Measurements from ENCODE around the gene CNR2.
"Not testable (repeated sequence)": the region's sequence is repeated elsewhere in the genome, so short reads cannot be mapped to it uniquely, and the experiment has no call there.

The CNR2 gene

DNA sequence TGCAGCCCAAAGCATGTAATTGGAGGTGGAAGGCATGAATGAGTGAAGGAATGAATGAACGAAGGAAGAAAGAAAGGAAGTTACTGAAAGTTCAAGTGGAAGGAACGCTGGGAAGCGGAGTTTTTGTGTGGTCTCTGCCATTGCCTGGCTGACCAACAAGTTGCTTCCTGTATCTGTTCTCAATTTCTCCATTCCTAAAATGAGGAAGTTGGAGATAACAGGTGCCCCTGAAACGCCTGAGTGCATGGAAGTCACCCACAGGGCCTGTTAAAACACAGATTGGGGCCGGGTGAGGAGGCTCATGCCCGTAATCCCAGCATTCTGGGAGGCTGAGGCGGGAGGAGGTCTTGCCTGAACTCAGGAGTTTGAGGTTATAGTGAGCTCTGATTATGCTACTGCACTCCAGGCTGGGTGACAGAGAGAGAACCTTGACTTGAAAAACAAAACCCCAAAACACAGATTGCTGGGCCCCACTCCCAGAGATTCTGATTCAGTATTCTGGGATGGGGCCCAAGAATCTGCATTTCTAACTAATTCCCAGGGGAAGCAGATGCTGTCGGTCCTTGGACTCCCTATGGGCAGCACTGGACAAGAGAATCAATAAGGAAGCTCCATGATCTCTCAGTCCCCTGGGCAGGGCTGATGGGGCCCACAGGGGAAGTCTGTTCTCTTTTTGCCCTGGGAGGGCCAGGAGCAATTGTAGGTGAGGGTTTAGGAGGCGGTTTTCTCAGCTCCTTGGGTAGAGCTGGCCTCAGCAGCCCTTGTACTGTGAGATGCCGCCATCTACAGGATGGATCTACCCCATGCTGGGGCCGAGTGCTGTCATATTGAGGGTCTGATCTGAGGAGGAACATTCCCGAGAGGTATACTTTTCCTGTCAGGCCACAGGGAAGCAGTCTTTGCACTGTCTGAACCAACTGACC is 3.3 kb upstream of the CNR2 start:
- DNase-seq: peak; percentile 65

GRCh38 chr1:23915466-23915865 is 2.3 kb upstream of the CNR2 start:
- no peak for DNase-seq

DNA sequence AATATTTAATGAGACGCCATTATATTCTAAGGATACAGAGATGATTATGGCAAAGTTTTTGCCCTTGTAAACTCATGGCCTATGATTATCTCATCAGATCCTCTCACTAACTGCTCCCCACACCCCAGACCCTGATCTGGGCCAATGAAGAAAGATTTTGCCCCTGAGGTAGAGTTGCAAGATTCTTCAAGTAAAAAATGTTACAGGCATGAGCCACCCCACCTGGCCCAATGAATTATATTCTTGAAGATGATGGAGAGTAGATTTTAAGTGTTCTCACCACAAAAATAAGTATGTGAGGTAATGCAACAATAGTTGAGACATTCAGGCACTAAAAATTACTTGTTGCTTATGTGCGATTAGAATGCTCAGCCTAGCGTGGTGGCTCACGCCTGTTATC is 1.8 kb upstream of the CNR2 start:
- DNase-seq: no peak

GRCh38 chr1:23911921-23912320 is 1.2 kb downstream of the CNR2 start:
- DNase-seq: no peak

GRCh38 chr1:23910553-23911246 is 2.5 kb downstream of the CNR2 start:
- DNase-seq: no peak

GRCh38 chr1:23910144-23910543 is 3.0 kb downstream of the CNR2 start:
- no peak for DNase-seq

GRCh38 chr1:23909412-23909811 is 3.8 kb downstream of the CNR2 start:
- DNase-seq: no peak

- no peak for DNase-seq
Measured at GRCh38 chr1:23908453-23909341, 4.5 kb downstream of the CNR2 start.

- DNase-seq: no peak
Measured at GRCh38 chr1:23906731-23907130, 6.4 kb downstream of the CNR2 start.

- no peak for DNase-seq
Measured at GRCh38 chr1:23905461-23906025, 7.6 kb downstream of the CNR2 start.

- DNase-seq: no peak
Measured at GRCh38 chr1:23904748-23905357, 8.3 kb downstream of the CNR2 start.

DNA sequence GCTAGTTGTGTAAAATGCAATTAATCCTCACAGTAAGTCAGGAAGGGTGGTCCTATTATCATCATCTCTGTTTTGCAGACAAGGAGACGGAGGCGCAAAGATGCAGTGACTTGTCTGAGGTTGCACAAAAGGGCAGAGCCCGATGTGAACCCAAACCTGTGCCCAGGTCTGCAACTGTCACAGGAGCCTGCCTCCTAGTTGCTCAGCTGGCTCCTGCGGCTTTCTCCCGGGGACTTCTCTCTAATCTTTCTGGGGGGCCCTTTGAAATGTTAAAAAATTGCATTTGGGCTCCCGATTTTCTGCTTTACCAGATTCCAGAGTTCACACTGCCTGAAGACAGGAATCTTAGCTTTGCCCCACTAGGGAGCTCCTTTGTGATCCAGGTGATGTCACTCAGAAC is 9.4 kb downstream of the CNR2 start:
- no peak for DNase-seq

DNA sequence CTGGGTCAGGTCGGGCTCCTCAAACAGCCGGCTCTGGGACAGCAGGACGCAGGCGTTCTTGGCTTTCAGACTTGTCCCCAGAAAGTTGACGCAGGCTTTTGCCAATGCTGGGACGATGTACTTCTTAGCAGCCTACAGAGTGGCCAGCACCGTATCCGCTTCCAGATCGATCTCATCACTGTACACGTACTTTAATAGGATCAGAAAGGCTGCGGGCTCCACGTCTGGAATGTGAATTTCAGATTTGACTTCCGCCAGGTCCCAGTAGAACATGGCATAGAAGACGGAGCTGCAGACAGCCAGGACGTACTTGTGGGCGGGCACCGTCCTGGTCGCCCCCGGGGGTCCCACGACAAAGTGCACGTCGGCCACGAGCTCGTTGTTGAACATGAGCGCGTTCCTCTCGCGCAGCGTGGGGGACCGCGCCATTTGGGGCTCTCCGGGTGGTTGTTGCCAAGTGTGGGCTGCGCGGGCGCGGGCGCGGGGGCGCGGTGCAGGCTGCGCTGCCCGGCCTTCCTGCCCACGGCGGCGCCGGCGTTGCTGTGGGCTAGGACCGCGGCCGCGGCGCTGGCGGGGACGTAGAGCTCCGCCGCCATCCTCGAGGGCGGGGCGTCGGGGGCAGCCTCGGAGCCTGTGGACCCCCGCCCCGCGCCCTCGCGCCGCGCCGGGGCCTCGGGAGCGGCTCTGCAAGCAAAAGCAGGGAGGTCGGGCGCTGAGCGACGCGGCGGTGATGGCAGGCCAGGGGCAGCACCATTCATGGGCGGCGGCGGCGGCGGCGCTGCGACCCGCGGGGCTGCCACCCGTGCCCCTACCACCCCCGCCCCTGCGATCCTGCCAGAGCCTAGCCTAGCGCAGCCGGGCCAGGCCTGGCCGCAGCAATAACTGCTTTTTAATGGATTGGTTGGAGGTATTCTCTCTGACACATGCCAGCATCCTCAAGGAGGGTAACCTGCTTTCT is 10.6 kb downstream of the CNR2 start:
- no peak for DNase-seq

DNA sequence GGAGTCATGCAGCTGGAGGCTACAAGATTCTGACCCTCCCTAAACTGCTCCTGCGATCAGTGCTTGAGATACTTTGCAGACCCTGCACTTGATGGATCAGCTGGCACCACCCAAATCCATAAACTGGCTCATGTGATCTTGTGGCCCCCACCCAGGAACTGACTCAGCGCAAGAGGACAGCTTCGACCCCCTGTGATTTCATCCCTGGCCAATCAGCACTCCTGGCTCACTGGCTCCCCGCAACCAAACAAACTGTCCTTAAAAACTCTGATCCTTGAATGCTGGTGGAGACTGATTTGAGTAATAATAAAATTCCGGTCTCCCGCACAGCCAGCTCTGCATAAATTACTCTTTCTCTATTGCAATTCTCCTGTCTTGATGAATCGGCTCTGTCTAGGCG is 13.1 kb downstream of the CNR2 start:
- not testable (repeated sequence) for DNase-seq

DNA sequence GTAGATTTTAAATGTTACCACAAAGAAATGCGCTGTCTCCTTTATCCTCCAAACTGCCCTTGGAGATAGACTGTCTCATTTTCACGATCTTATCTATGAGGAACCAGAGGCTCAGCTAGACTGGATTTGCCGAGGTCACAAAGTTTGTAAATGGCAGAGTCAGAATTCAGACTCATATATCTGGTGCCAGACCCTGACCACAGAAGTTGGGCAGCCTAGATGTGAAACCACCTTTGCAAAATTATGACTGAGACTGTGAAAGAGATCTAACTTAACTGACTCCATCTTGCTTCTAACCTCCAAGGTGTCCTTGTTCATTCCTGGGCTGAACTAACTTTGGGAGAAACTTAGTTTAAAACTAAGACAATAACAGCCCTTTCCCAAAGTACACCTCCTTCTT is 14.1 kb downstream of the CNR2 start:
- no peak for DNase-seq

DNA sequence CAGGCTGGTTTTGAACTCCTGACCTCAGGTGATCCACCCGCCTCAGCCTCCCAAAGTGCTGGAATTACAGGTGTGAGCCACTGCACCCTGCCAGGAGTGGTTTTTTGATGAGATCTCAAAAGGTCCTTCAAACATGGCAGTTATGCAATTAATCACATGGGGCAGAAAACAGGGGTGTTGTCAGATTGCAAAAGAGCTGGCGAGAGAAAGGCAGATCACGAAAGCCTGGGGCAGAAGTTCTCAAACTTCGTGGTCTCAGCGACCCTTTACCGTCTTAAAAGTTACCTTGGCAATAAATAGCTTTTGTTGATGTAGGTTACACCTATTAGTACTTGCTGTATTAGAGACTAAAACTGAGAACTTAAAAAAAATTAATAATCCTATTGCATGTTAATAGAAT is 16.1 kb downstream of the CNR2 start:
- DNase-seq: no peak

GRCh38 chr1:23896491-23896890 is 16.7 kb downstream of the CNR2 start:
- no peak for DNase-seq

DNA sequence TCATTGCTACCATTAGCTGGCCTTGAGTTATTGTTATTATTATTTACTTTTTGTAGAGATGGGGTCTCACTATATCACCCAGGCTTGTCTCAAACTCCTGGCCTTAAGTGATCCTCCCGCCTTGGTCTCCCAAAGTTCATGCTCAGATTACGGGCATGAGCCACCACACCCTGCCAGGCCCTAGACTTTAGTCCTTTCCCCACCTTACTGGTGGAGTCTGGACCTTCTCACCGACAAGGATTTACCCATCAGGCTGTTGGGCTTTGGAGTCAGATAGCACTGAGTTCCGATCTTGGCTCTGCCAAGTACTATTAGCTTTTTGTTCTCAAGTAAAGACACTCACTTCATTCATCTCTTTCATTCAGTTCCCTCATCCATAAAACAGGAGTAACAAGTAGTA is 17.2 kb downstream of the CNR2 start:
- DNase-seq: no peak

- no peak for DNase-seq
Measured at GRCh38 chr1:23895082-23895481, 18.1 kb downstream of the CNR2 start.

DNA sequence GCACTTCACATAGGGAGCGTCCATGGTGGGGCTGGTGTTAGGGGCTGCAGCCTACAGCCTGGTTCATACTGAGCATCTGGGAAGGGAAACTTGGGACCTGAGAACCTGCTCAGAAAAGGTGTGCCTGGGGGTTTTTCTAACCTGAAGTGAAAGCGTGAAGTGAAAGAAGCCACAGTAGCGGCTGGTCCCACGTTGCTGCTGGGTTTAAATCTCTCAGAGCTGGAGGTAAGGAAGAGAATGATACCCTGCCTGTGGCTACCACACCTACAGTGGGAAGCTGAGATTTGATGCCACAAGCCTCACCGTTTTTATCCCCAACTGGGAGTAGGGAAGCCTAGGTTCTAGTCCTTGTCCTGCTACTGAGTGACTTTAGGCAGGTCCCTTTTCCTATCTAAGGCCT is 24.1 kb downstream of the CNR2 start:
- DNase-seq: no peak

DNA sequence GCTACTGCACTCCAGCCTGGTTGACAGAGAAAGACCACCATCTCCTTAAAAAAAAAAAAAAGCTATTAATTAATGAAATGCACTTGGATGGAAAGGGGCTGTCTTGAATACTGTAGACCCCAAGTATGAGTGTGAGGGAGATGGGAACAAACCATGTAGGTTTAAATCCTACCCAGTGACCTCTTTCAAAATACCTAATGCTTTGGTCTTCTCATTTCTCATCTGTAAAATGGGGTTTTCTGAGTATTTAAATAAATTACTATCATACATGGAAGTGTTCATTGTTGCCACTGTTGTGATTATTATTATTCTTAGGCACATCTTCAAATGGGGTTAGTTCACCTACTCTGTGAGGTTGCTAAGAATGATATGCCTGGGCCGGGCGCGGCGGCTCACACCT is 27.9 kb downstream of the CNR2 start:
- no peak for DNase-seq
